Measurements from ENCODE around the gene CLEC2A. TPM values are rescaled to one million over a fixed set of nuclear protein-coding genes. Genes with fewer than 3 reads are reported as not detected.
"Not testable (repeated sequence)": the region's sequence is repeated elsewhere in the genome, so short reads cannot be mapped to it uniquely, and the experiment has no call there.

The CLEC2A gene
- total and polyA plus RNA-seq, 9 of the 15 experiments (the other 6 are each of a cell fraction or from before 2014, with no cell fraction given), result not detected

GRCh38 chr12:9880532-9881078 is 51.6 kb downstream of the CLEC2A start (continued):
- no peak for TF ChIP-seq EZH2 (IDR thresholded peaks at IDR 0.05; ENCODE audit: borderline replicate concordance, low read depth, low read length)
- no peak for TF ChIP-seq ZNF347 (CRISPR knock-in tag; IDR thresholded peaks at IDR 0.05; ENCODE audit: low read depth)
- TF ChIP-seq BDP1 (IDR thresholded peaks at IDR 0.05; ENCODE audit: insufficient read depth, insufficient read length), result no peak
- no peak for TF ChIP-seq ZNF592 (IDR thresholded peaks at IDR 0.05)
- TF ChIP-seq AFF1 (IDR thresholded peaks at IDR 0.05; ENCODE audit: low read depth in 1 of 2, partially characterized antibody in 2 of 2), result no peak

- ATAC-seq; H2AFZ ChIP-seq (ENCODE audit: low read depth, low read length); DNase-seq (ENCODE audit: extremely low read depth in 1 of 4, low spot score in 3 of 4); H3K9me1 ChIP-seq (ENCODE audit: control insufficient read depth, insufficient read depth, low read length); FAIRE-seq; H3K36me3 ChIP-seq (ENCODE audit: control insufficient read depth, insufficient read depth, low read length); H3K9me3 ChIP-seq (replicated peaks; ENCODE audit: control insufficient read depth, insufficient read depth, low read depth, low read length); CTCF ChIA-PET (ENCODE audit: low intra/inter-chr PET ratio); H3K79me2 ChIP-seq (ENCODE audit: control insufficient read depth, insufficient read depth, low read length); H3K27ac ChIP-seq (ENCODE audit: extremely low read depth, low read depth, low read length); in situ Hi-C loops (cut with MboI); POLR2A ChIA-PET; H4K20me1 ChIP-seq (replicated peaks; ENCODE audit: control insufficient read depth, insufficient read depth, low read length); H3K4me2 ChIP-seq (ENCODE audit: insufficient read depth, low read length); H3K4me1 ChIP-seq (replicated peaks in 1 of 2; ENCODE audit: control insufficient read depth in 2 of 2, insufficient read depth in 2 of 2, low read length in 2 of 2); intact Hi-C loops (cut with micrococcal nuclease); H3K9ac ChIP-seq (ENCODE audit: insufficient read depth in 1 of 2, low read depth in 2 of 2, low read length in 2 of 2); BruUV-seq (replicated peaks); H3K4me3 ChIP-seq; H3K27me3 ChIP-seq (ENCODE audit: control insufficient read depth in 2 of 2, insufficient read depth in 2 of 2, low read length in 2 of 2): not testable (repeated sequence)
- 46% methylated on average over 5 of the region's 26 CpGs for WGBS (ENCODE audit: insufficient coverage, low coverage, missing lambda C conversion rate)
These were observed 56.0 kb downstream of the CLEC2A start for GRCh38 chr12:9876120-9876519.
